ENCODE data around the gene HOXA10.

- TF ChIP-seq POLR2A (IDR thresholded peaks at IDR 0.05) (peak; percentile 87 to 96), CTCF (IDR thresholded peaks at IDR 0.05) (peak; percentile 59 to 96 (median 92))
These were observed 23.4 kb downstream of the HOXA10 start for GRCh38 chr7:27150568-27151340.
